NCI-H82 treated with DMSO at 0.1 percent for 48 hours (cell line): ENCODE results near the gene CFAP73.

Source experiments
- DNase-seq: peaks from one replicate; lab custom pipeline; 2025; ENCODE audit not compliant: unreplicated experiment; lab: John Stamatoyannopoulos, UW

CFAP73 gene

DNA sequence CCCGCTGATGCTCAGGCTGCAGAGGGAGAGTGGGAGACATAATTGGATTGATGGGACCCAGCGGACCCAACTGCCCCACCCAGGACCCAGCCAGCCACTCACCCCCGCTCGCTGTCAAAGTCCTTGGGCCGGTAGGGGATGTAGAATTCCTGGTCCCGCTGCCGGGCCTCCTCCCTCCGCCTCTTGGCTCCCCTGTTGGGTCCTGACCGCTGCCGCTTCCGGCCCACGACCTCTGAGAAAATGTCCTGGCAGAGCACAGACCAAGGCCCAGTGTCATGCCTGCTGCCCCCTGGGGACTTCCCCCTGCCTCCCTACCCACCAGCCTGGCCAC, 13.5 kb downstream of the CFAP73 start:
- peak; percentile 34 for DNase-seq

DNA sequence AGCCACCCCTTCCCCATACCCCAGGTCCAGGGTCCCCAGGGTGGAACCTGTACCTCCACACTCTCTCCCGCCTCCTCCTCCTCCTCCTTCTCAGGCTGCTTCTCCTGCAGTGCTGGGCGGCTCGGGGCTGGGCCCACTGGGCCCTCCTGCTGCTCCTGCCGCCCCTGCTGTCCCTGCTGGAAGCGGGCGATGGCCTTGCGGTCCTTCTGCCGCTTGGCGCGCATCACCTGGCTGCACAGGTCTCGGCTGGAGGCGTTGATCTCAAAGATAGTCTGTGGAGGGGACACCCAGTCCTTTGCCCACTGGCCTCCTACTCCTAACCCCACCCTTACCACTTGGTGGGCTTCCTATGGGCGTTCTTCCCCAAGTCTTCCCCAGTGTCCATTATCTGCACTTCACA, 14.5 kb downstream of the CFAP73 start:
- no peak for DNase-seq

GRCh38 chr12:113165521-113166450, 16.3 kb downstream of the CFAP73 start:
- DNase-seq: no peak

DNA sequence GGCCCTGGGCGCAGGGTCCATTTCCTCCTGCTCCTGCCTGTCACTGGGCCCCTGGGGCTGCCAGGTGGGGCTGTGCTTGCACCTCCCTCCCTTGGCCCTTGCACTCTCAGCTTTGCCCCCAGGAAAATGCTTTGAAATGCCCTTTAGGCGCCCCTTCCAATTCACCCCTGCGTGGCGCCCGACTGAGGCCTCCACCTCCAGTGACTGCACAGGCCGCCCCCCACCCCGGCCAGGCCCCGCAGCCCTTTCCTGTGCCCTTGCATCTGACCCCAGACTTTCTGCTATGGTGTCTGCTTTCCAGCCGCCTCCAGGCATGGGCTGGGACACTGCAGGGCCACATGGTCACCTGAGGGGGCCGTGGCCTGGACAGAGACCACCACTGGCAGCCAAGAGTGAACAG, 18.3 kb downstream of the CFAP73 start:
- no peak for DNase-seq

DNA sequence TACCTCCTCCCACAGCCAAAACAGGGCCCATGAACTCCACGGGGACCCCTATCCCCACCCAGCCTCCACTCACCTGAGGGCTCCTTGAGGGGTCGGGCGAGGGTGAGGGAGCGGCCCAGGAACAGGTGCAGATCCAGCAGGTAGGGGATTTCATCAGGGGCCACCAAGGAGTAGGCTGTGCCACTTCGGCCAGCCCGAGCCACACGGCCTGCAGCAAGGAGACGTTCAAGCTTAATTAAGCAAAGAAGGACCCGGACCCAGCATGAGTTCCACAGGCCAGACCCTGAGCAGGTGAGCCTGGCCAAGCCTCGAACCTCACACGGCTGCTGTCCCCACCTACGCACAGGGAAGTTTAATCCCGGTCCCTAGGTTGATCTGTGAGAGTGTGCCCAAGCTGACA, 20.2 kb downstream of the CFAP73 start:
- DNase-seq: no peak

- DNase-seq: no peak
These were observed 20.9 kb downstream of the CFAP73 start for GRCh38 chr12:113170457-113170856.

- no peak for DNase-seq
These were observed 21.4 kb downstream of the CFAP73 start for GRCh38 chr12:113170926-113171325.

DNA sequence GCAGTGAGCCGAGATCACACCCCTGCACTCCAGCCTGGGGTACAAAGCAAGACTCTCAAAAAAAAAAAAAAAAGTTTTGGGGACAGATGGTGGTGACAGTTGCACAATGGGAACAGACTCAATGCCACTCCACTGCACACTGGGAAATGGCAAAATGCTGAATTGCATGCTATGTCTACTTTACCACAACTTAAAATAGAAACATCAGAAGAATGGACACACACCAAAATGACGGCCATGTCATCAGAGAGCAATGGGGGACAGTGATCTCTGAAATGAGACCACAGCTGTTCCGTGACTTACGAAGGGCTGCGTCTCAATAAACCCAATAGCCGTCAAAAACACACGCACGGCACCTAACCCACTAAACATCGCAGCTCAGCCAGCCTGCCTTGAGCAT, 22.0 kb downstream of the CFAP73 start:
- DNase-seq: no peak

DNA sequence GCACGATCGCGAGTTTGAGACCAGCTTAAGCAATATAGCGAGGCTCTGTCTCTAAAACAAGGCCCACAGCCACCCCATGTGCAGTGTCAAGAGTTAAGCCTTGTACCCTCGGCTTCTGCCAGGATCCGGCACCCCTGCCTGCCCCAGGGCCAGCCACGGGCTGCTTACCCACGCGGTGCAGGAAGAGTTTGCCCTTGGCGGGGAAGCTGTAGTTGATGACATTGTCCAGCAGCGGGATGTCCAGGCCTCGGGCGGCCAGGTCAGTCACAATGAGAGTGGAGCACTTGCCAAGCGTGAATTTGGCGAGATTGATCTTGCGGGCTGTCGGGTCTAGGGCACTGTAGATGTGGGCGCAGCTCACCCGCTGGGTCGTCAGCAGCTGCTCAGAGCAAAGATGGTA, 22.7 kb downstream of the CFAP73 start:
- DNase-seq: no peak

DNA sequence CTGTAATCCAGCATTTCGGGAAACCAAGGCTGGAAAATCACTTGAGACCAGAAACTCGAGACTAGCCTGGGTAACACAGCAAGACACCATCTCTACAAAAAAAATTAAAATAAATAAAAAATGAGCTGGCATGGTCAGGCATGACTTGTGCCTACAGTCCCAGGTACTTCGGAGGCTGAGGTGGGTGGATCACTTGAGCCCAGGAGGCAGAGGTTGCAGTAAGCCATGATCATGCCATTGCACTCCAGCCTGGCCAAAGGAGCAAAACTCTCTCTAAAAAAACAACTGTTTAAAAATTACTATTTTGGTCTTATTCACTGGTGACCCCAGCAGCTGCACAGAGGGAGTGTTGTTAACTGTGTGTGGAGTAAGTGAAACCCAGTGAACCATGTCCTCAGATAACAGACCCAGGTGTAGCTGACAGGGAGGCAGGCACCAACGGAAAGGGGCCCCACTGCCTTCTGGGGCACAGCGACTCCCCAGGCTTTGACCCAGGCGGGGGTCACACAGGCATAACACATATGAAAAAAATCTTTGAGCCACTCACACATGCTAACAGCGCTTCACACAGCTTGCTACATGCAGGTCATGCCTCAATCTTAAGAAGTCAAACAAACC, 23.7 kb downstream of the CFAP73 start:
- DNase-seq: no peak

DNA sequence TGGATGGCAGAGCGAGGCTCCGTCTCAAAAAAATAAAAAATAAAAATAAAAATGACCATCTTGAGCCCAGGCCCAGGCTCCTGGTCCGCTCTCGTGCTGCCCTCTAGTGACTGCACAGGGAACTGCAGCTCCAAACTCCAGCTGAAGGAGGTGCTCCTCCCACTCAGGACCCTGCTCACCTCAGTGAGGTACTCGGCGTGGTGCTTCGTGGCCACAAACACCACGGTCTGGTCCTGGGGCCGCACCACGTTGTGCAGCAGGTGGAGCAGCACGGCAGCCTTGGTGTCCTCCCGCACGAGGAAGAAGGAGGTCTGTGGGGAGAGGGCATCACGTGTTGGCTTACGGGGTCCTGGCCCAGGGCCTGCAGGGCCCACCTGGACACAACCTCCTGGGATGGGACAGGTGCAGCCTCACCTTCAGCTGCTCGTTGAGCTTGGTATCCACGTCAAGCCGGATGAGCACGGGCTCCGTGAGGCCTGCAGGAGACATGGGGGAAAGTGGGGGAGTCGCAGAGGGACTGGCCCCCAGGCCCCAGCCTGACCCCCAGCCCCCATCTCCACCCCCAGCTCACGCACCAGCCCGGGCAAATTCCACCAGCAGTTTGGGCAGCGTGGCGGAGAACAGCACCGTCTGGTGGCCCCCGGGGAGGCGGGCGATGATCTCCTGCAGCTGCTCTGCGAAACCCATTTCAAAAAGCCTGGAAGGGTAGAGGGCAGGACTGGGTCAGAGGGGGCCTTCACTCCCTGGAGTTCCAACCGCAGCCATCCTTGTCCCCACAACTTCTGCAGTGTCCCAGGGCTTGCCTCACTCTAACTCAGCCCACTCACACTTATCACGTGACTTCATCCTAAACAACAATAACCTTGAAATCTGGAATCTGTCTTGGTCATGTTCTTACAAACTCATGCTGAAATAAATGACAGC, 25.2 kb downstream of the CFAP73 start:
- DNase-seq: no peak

DNA sequence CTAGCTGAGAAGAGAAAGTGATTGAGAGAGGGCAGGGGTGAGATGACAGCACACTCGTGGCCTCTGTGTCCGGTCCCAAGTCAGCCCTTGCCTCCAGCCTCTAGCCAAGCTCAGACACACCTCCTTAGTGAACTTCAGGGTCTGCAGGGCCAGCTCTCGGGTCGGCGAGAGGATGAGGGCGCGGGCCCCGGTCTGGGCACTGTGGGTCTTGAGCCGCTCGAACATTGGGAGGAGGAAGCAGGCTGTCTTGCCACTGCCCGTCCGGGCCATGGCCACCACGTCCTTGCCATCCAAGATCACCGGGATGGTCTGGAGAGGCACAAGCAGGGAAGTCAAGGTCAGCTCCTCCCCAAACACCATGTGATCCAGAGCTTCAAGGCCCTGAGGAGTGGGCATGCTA, 29.5 kb downstream of the CFAP73 start:
- no peak for DNase-seq

DNA sequence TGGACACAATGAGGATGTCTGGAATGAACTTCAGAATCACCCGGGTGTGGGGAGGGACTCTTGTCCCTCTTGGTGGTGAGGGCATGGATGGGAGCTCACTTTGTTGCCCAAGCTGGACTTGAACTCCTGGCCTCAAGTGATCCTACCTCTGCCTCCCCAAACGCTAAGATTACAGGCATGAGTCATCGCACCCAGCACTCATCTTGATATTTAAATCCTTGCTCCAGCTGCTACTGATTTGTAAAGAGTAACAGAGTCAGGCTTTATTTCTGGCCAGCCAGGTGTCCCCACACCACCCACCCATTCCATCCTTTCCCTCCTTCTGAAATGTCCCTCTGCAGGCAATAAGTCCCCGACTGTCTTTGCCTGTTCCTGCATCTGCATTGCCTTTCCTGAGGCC, 30.8 kb downstream of the CFAP73 start:
- DNase-seq: no peak

DNA sequence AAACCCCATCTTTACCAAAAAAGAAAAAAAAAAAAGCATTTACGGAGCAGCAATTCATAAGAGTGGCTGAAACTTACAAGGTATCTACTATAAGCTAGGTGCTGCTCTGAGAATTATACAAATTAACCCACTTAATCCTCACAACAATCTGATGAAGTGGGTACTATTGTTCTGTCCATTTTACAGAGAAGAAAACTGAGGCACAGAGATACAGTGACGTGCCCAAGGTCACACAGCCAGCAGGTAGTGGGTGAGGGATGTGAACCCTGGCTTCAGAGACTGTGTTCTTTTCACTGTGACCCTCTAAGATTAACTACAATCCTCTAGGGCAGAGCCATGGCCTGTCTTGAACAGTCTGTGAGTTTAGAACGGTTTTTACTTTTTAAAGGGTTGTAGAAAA, 32.5 kb downstream of the CFAP73 start:
- no peak for DNase-seq

- DNase-seq: no peak
These were observed 33.6 kb downstream of the CFAP73 start for GRCh38 chr12:113183030-113183589.

- DNase-seq: no peak
These were observed 34.8 kb downstream of the CFAP73 start for GRCh38 chr12:113184098-113184899.

DNA sequence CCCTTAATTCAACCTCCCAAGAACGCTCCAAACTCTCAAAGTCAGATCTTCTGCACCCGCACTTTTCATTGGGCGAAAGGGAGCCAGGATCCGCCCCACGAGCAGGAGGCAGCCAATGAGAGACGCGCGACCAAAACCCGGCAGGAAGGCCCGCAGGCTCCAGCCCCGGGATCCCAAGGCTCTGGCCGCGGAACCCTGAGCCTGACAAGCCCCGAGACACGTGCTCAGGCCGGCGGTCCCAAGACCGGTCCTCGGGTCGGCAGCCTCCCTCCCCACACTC, 35.3 kb downstream of the CFAP73 start:
- DNase-seq: peak; percentile 49

GRCh38 chr12:113185180-113186032, 35.9 kb downstream of the CFAP73 start, which contains the start of the genes DDX54 and RITA1:
DDX54 (minus strand) TSS chr12:113185478; CDS start chr12:113185451, 27 bp downstream.
RITA1 (plus strand) TSS chr12:113185721; CDS start chr12:113186747, 1,026 bp downstream.
- DNase-seq: peak; percentile 51

DNA sequence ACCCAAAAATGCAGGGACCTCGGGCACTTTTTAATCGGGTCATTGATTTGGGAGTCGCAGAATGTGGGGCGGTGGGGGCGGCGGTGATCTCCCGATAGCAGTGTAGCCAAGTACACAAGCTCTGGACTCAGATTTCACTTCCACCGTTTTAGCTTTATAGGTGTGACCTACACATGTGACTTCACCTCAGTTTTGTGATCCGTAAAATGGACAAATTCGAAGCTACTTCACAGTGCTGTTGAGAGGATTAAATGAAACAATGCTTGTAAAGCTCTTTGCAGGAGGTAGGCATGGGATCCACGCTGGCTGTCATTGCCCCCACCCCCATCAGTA, 36.5 kb downstream of the CFAP73 start:
- no peak for DNase-seq
